Activated T-cell treated with anti-CD3 and anti-CD28 coated beads, Interleukin-2, amount 50 U/mL, for 24 hours (primary cell): ENCODE measurements around the gene NR5A1.

Experiments
- DNase-seq: peaks from one replicate; pipeline ENCODE4 v3.0.0-alpha.2; 2020
- H3K27ac Mint-ChIP-seq: 2 replicates; pipeline ENCODE4 v1.8.0; 2020; ENCODE audit warnings: mild to moderate bottlenecking, mixed read lengths
- H3K27me3 Mint-ChIP-seq: 2 replicates; pipeline ENCODE4 v1.8.0; 2020; ENCODE audit warnings: mixed read lengths
- H3K36me3 Mint-ChIP-seq: 2 replicates; pipeline ENCODE4 v1.8.0; 2020; ENCODE audit warnings: low read depth, mixed read lengths
- H3K4me1 Mint-ChIP-seq: 2 replicates; pipeline ENCODE4 v1.8.0; 2020; ENCODE audit warnings: low read depth, mixed read lengths
- H3K4me3 Mint-ChIP-seq: 2 replicates; pipeline ENCODE4 v1.8.0; 2020; ENCODE audit warnings: mild to moderate bottlenecking, moderate library complexity, mixed read lengths
- H3K9me3 Mint-ChIP-seq: 2 replicates; pipeline ENCODE4 v1.8.0; 2020; ENCODE audit warnings: mixed read lengths

The NR5A1 gene

DNA sequence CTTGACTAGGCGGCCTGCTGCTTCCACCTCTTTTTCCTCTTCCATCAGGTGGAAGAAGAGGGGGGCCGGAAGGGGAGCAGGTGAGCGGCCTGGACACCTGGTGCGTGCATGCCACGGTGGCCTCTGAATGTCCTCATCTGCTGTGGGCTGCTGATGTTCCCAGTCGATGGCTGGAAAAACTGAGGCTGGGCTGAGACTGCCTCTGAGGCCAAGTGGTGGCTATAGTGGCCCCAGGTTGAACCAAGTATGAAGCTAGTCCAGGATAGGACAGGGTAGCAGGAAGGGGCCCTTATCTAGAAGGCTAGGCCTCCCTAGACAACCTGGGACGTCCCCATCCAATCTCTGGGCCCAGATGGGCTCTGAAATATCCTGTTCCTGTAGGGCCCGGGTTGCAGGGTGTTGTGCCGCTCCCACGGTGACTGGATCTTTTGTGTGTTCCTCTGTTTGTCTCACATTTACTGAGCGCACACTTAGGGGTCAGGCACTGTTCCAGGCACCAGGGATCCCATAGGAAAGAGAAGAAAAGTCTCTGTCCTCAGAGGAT is 753 bp upstream of the NR5A1 start:
- Mint-ChIP-seq H3K9me3 (no peaks in the 10 kb centered on the region), H3K36me3 (no peaks in the 10 kb centered on the region), H3K4me1 (peaks cover 8% of the 10 kb centered on the region), H3K27ac (no peak overlapping the region), H3K27me3 (peaks cover 30% of the 10 kb centered on the region), H3K4me3 (no peak overlapping the region)
- DNase-seq = no peak

GRCh38 chr9:124506433-124506832 is 766 bp downstream of the NR5A1 start:
- Mint-ChIP-seq H3K9me3 (no peaks in the 10 kb centered on the region), H3K27ac (no peak overlapping the region), H3K4me3 (no peak overlapping the region), H3K36me3 (no peaks in the 10 kb centered on the region), H3K27me3 (peaks cover 43% of the 10 kb centered on the region), H3K4me1 (peaks cover 8% of the 10 kb centered on the region)
- DNase-seq = no peak

GRCh38 chr9:124505901-124506346 is 1.3 kb downstream of the NR5A1 start:
- H3K27me3 Mint-ChIP-seq = peaks cover 47% of the 10 kb centered on the region

GRCh38 chr9:124505006-124505900 is 1.9 kb downstream of the NR5A1 start:
- Mint-ChIP-seq H3K9me3 (no peaks in the 10 kb centered on the region), H3K27me3 (peaks cover 45% of the 10 kb centered on the region), H3K27ac (no peak overlapping the region), H3K36me3 (no peaks in the 10 kb centered on the region), H3K4me1 (peaks cover 8% of the 10 kb centered on the region), H3K4me3 (peak overlapping the region; percentile 10)
- DNase-seq = no peak

More at GRCh38 chr9:124505901-124506346, 1.3 kb downstream of the NR5A1 start:
- DNase-seq = no peak
- Mint-ChIP-seq H3K9me3 (no peaks in the 10 kb centered on the region), H3K4me1 (peaks cover 8% of the 10 kb centered on the region), H3K4me3 (no peak overlapping the region), H3K36me3 (no peaks in the 10 kb centered on the region), H3K27ac (no peak overlapping the region)

DNA sequence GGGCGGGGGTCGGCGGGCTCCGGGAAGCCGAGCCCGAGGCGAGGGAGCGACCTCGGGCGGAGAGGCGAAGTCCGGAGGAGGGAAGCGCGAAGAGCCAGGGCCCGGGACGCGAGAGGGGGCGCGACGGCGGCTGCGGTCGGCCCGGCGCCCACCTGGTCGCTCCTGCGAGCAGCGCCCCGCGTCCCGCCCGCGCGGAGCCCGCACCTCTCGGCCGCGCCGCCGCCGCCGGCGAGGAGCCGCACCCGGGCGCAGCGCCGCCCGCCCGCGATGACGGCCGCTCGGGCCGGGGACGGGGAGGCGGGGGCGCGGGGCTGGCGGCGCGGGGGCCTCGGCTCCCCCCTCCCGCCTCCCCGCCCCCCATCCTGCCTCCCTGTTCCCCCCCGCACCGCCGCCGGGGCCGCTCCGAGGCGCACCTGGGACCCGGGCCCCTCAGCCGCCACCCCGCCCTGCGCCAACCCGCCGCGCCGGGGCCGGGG is 2.6 kb downstream of the NR5A1 start:
- Mint-ChIP-seq H3K36me3 (no peaks in the 10 kb centered on the region), H3K4me1 (peaks cover 10% of the 10 kb centered on the region), H3K27me3 (peaks cover 48% of the 10 kb centered on the region), H3K9me3 (no peaks in the 10 kb centered on the region), H3K27ac (no peak overlapping the region), H3K4me3 (no peak overlapping the region)
- no peak for DNase-seq

- peaks cover 15% of the 10 kb centered on the region for H3K4me1 Mint-ChIP-seq
- DNase-seq = no peak
- no peaks in the 10 kb centered on the region for H3K9me3 Mint-ChIP-seq
- H3K27me3 Mint-ChIP-seq = peaks cover 49% of the 10 kb centered on the region
- H3K27ac Mint-ChIP-seq = no peak overlapping the region
- H3K36me3 Mint-ChIP-seq = no peaks in the 10 kb centered on the region
- peak overlapping the region; percentile 61 for H3K4me3 Mint-ChIP-seq
These were observed 3.3 kb downstream of the NR5A1 start for GRCh38 chr9:124503713-124504529.

- Mint-ChIP-seq H3K9me3 (no peaks in the 10 kb centered on the region), H3K27me3 (peaks cover 49% of the 10 kb centered on the region), H3K4me1 (peaks cover 15% of the 10 kb centered on the region), H3K36me3 (no peaks in the 10 kb centered on the region), H3K27ac (no peak overlapping the region), H3K4me3 (no peak overlapping the region)
- no peak for DNase-seq
These were observed 4.2 kb downstream of the NR5A1 start for GRCh38 chr9:124502711-124503702.

GRCh38 chr9:124501771-124502320 is 5.4 kb downstream of the NR5A1 start:
- H3K4me1 Mint-ChIP-seq = peaks cover 15% of the 10 kb centered on the region
- peaks cover 48% of the 10 kb centered on the region for H3K27me3 Mint-ChIP-seq
- H3K27ac Mint-ChIP-seq = no peak overlapping the region
- DNase-seq = no peak
- H3K4me3 Mint-ChIP-seq = no peak overlapping the region
- H3K36me3 Mint-ChIP-seq = no peaks in the 10 kb centered on the region
- no peaks in the 10 kb centered on the region for H3K9me3 Mint-ChIP-seq

DNA sequence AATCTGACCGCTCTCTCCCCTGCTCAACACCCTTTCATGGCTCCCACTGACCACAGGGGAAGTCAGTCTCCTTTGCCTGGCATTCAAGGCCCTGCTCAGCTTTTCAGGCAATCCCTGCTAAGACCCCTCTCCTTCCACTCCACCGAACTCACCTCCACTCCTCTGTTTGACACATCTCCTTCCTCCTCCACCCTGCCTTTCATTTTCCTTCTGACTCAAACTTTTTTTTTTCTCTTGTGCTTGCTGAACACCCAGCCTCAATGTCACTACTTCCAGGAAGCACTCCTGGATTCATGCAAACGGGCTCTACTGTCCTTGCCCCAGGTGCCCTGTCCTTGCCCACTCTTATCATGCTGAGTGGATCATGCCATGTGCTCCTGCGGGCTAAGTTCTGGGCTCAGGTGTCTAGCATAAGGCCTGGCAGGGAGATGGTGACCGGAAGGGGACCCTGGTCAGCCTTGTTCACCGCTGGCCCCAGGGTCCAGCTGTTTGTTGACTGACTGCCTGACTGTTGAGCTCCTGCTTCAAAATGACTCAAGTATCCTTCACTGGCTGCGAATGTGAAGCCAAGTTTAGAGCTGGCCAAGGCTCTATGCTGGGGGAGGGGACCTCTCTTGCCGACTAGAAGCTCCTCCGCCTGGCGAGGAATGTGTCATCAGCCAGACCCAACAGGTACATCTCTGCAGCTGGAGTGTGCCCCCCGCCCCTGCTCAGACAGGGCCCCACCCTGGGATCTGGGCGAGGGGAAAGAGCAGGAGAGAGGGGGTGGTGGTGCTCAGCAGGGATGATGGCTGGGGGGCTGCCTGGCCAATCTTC is 6.2 kb downstream of the NR5A1 start:
- Mint-ChIP-seq H3K27me3 (peaks cover 41% of the 10 kb centered on the region), H3K4me1 (peaks cover 18% of the 10 kb centered on the region), H3K36me3 (no peaks in the 10 kb centered on the region), H3K9me3 (no peaks in the 10 kb centered on the region), H3K4me3 (no peak overlapping the region), H3K27ac (no peak overlapping the region)
- DNase-seq = no peak

GRCh38 chr9:124500028-124500795 is 7.0 kb downstream of the NR5A1 start:
- Mint-ChIP-seq H3K27ac (no peak overlapping the region), H3K4me3 (no peak overlapping the region), H3K4me1 (peaks cover 23% of the 10 kb centered on the region), H3K36me3 (no peaks in the 10 kb centered on the region), H3K9me3 (no peaks in the 10 kb centered on the region), H3K27me3 (peaks cover 33% of the 10 kb centered on the region)
- no peak for DNase-seq

DNA sequence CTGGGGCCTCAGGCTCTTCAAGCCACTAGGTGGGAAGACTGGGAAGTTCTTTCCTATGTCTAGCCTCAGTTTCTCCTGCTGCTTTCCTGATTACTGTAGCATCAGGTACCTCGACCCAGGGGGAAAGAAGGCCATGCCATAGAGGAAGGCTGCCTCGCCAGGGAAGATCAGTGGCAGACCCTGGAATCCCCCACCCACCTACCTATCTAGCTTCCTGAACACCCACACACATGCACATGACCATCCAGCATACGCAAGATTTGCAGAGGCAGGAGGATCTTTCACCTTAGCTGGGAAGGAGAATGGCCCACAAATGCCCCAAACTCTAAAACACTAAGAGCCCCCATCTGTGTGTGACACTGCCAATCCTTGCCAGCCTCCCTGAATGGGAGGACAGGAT is 8.0 kb downstream of the NR5A1 start:
- Mint-ChIP-seq H3K4me1 (peaks cover 23% of the 10 kb centered on the region), H3K9me3 (no peaks in the 10 kb centered on the region), H3K27me3 (peaks cover 30% of the 10 kb centered on the region), H3K4me3 (no peak overlapping the region), H3K27ac (no peak overlapping the region), H3K36me3 (no peaks in the 10 kb centered on the region)
- DNase-seq = no peak

DNA sequence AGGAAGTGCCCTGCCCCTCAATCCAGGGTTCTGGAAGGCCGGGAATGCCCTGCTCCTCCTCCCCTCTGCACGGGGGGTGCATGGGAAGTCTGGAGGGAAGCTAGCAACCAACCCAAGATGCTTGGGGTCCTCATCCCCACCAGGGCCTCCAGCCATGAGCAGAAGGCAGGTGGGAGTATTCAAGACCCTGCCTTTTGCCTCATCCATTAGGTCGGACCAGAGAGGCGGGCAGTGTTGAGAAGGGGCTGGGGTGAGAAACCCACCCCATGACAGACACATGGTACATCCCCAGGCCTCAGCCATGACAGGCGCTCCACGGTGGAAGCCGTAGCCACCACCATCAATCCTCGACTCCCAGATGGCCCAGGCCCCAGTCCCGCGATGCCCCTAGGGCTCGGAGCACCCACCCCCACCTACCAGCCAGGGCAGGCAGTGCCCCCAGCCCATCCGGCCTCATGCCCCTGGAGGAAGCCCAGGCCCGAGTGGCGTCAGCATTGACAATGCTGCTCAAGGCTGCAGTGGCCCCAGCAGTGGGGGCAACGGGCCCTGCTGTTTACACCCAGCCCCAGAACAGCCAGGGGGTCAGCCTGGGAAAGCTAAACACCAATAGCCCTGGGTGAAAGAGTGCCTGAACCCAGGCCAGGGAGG is 8.6 kb downstream of the NR5A1 start:
- Mint-ChIP-seq H3K4me3 (no peak overlapping the region), H3K27ac (no peak overlapping the region), H3K9me3 (no peaks in the 10 kb centered on the region), H3K36me3 (no peaks in the 10 kb centered on the region), H3K4me1 (peaks cover 18% of the 10 kb centered on the region), H3K27me3 (peaks cover 24% of the 10 kb centered on the region)
- DNase-seq = no peak
